ENCODE results near the gene KLHDC3.

The KLHDC3 gene

GRCh38 chr6:43037197-43037596 lies 23.1 kb downstream of the KLHDC3 start:
- no peak for TF ChIP-seq CEBPB (IDR thresholded peaks at IDR 0.05)
- TF ChIP-seq FOXM1 (IDR thresholded peaks at IDR 0.05; ENCODE audit: borderline replicate concordance, low read depth) = no peak
- no peak for TF ChIP-seq EGR1 (IDR thresholded peaks at IDR 0.05)
- TF ChIP-seq REST (IDR thresholded peaks at IDR 0.05; ENCODE audit: low read depth) = no peak
- no peak for TF ChIP-seq NFIC (IDR thresholded peaks at IDR 0.05)
- TF ChIP-seq TAF1 (IDR thresholded peaks at IDR 0.05; ENCODE audit: low read depth) = no peak
- TF ChIP-seq YY1 (IDR thresholded peaks at IDR 0.05; ENCODE audit: low read depth) = no peak

- TF ChIP-seq RAD21 (IDR thresholded peaks at IDR 0.05; ENCODE audit: low read depth) = no peak
- no peak for TF ChIP-seq TCF12 (IDR thresholded peaks at IDR 0.05; ENCODE audit: low read depth)
- no peak for TF ChIP-seq EGR1 (IDR thresholded peaks at IDR 0.05)
- no peak for TF ChIP-seq TAF1 (IDR thresholded peaks at IDR 0.05; ENCODE audit: low read depth)
- no peak for TF ChIP-seq TEAD4 (IDR thresholded peaks at IDR 0.05)
- no peak for TF ChIP-seq YY1 (IDR thresholded peaks at IDR 0.05; ENCODE audit: low read depth)
- no peak for TF ChIP-seq MAX (IDR thresholded peaks at IDR 0.05)
- TF ChIP-seq EP300 (IDR thresholded peaks at IDR 0.05; ENCODE audit: borderline replicate concordance) = no peak
- no peak for TF ChIP-seq ZBTB7A (IDR thresholded peaks at IDR 0.05; ENCODE audit: low read depth)
- TF ChIP-seq NFIC (IDR thresholded peaks at IDR 0.05) = no peak
- TF ChIP-seq REST (IDR thresholded peaks at IDR 0.05; ENCODE audit: low read depth) = no peak
- TF ChIP-seq FOXM1 (IDR thresholded peaks at IDR 0.05; ENCODE audit: borderline replicate concordance, low read depth) = no peak
- no peak for TF ChIP-seq CREB1 (IDR thresholded peaks at IDR 0.05; ENCODE audit: low read depth)
- TF ChIP-seq USF1 (IDR thresholded peaks at IDR 0.05) = no peak
Measured at GRCh38 chr6:43037706-43038105, 23.7 kb downstream of the KLHDC3 start.

- TF ChIP-seq YY1 (IDR thresholded peaks at IDR 0.05; ENCODE audit: low read depth) (no peak), TCF12 (IDR thresholded peaks at IDR 0.05; ENCODE audit: low read depth) (no peak), RAD21 (IDR thresholded peaks at IDR 0.05; ENCODE audit: low read depth) (no peak), FOXM1 (IDR thresholded peaks at IDR 0.05; ENCODE audit: borderline replicate concordance, low read depth) (no peak), EP300 (IDR thresholded peaks at IDR 0.05; ENCODE audit: borderline replicate concordance) (no peak), TAF1 (IDR thresholded peaks at IDR 0.05; ENCODE audit: low read depth) (no peak), REST (IDR thresholded peaks at IDR 0.05; ENCODE audit: low read depth) (no peak), MAX (IDR thresholded peaks at IDR 0.05) (no peak), NFIC (IDR thresholded peaks at IDR 0.05) (no peak)
Measured at GRCh38 chr6:43038727-43039126, 24.7 kb downstream of the KLHDC3 start.

GRCh38 chr6:43040542-43041257 lies 26.7 kb downstream of the KLHDC3 start:
- TF ChIP-seq EGR1 (IDR thresholded peaks at IDR 0.05) (no peak), EP300 (IDR thresholded peaks at IDR 0.05; ENCODE audit: borderline replicate concordance) (no peak)

- no peak for TF ChIP-seq ZBTB7A (IDR thresholded peaks at IDR 0.05; ENCODE audit: low read depth)
- TF ChIP-seq TCF12 (IDR thresholded peaks at IDR 0.05; ENCODE audit: low read depth) = no peak
- no peak for TF ChIP-seq TEAD4 (IDR thresholded peaks at IDR 0.05)
- TF ChIP-seq MAX (IDR thresholded peaks at IDR 0.05) = no peak
Measured at GRCh38 chr6:43043310-43043709, 29.3 kb downstream of the KLHDC3 start.

All from Ishikawa (cell line).